Stimulated activated naive CD4-positive, alpha-beta T cell treated with Interleukin-2 at 50 U/mL for 16 hours (primary cell): ENCODE data around the gene TLL1.

Experiments used
- DNase-seq: peaks from one replicate; lab custom pipeline; 2025; lab: John Stamatoyannopoulos, UW

TLL1 gene

DNA sequence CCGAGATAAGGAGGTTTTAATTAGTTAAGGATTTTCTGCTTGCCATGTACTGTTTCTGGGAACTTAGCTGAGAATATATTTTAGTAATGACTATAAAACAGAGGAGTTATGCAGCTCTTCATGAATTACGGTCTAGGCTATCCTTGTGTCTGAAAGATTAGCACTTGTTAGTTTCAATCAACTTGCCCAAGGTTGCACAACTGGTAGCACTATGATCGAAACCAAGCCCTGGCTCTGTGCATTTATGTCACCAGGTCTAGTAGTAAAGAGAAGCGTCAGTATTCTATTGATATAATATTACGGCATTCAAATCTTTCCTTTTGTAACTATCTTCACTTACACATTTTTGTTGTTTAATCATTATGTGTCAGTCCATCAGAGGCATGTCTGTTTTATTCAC is 176.0 kb downstream of the TLL1 start:
- DNase-seq = no peak

GRCh38 chr4:166064721-166065120 is 191.7 kb downstream of the TLL1 start:
- no peak for DNase-seq

DNA sequence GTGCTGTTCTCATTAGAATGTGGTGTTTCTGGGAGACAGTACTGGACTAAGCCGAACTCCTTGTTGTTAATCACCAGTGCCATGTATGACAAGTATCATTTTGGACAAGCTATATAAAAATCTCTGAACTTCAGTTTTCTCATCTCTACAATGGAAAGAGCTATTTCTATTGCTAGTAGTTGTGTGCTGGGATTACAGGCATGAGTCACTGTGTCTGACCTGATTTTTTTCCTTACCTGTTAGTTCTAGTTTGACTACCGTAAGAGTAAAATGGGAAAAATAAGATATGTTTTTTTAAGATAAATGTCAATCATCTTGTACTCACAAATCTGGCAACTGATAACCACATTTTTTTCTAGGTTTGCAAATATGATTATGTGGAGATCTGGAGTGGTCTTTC is 192.3 kb downstream of the TLL1 start:
- no peak for DNase-seq

- no peak for DNase-seq
Measured at GRCh38 chr4:166066936-166067335, 193.9 kb downstream of the TLL1 start.

GRCh38 chr4:166067915-166068314 is 194.9 kb downstream of the TLL1 start:
- no peak for DNase-seq

GRCh38 chr4:166073783-166074182 is 200.7 kb downstream of the TLL1 start:
- DNase-seq = no peak

DNA sequence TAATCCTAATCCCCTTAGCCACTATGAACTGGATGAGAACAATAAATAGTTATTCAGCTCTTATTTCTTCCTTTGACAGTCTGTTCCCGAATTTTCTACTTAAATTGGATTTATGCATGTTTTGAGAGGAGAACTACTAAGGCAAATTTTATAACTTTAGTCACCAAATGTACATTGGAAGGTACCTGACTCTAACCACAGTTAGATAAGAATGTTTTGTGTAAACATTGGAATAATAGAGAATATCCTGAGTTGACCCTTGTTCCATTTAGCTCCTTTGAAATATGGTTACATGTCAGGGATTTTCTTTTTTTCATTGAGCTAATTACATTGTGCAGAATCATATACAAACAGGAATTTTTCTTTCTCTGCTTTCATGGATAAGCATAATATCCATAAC is 202.6 kb downstream of the TLL1 start:
- no peak for DNase-seq

- no peak for DNase-seq
Measured at GRCh38 chr4:166077782-166078181, 204.7 kb downstream of the TLL1 start.

DNA sequence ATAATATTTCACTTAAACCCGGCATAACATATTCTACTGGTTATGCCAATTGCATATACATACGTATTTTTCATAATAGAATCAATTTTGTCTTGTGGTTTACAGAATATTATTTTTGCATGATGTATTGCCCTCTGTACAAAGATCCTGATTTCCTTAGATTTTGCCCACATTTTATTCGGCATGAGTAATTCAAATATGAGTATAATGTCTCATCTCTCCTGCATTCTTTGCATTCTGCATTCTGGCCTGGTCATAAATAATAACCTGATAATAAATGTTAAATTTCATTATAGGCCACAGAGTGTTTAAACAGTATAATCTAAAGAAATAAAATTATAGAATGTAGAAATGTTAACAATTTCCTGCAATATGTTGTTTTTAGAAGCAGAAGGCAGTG is 205.3 kb downstream of the TLL1 start:
- no peak for DNase-seq

DNA sequence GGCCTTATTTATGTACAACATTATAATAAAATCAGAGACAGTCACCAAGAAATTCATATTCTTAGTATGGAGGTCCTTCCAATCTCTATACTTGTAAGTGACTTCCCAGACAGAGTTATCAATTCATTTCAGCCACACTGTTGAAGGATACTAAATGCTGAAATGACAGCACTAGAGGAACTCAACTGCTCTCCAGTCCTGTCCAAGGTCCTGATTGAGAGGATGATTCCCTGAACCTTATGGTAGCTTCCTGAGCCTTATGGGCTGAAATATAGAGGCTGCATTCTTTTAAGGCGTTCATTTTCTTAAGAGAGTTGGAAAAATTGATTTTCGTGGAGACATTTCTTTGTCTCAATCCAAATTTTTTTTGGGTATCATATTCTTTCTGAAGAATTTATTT is 205.9 kb downstream of the TLL1 start:
- no peak for DNase-seq

- DNase-seq = no peak
Measured at GRCh38 chr4:166087569-166087968, 214.5 kb downstream of the TLL1 start.

DNA sequence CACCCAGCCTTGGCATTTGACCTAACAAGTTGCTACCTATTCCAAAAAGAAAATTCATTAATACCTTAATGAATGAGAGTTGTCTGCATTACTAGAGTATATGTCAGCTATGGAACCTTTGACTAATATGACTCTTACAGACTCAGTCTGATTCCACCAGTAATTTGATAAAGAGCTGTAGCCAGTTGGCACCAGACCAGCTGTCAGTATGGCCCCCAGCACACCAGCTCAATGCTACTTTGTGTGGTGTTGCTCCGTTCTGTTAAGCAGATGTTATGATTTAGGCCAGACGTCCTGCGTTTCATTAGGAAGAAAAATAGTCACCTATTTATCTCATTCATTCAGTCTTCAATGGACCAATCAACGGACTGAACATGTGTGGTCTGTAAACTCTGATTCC is 215.5 kb downstream of the TLL1 start:
- no peak for DNase-seq

DNA sequence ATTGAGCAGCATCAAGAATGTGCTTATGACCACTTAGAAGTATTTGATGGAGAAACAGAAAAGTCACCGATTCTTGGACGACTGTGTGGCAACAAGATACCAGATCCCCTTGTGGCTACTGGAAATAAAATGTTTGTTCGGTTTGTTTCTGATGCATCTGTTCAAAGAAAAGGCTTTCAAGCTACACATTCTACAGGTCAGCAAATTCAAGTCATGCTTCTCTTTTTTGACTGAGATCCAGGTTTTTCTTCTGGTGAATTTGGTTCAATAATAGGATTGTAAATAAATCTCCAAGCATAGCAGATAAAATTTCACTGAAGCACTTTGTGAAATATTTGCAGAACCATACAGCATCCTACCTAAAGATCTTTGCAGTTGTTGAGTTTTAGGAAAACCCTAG is 218.1 kb downstream of the TLL1 start:
- DNase-seq = no peak

- no peak for DNase-seq
Measured at GRCh38 chr4:166091912-166092510, 219.0 kb downstream of the TLL1 start.

- no peak for DNase-seq
Measured at GRCh38 chr4:166092797-166093290, 219.8 kb downstream of the TLL1 start.

DNA sequence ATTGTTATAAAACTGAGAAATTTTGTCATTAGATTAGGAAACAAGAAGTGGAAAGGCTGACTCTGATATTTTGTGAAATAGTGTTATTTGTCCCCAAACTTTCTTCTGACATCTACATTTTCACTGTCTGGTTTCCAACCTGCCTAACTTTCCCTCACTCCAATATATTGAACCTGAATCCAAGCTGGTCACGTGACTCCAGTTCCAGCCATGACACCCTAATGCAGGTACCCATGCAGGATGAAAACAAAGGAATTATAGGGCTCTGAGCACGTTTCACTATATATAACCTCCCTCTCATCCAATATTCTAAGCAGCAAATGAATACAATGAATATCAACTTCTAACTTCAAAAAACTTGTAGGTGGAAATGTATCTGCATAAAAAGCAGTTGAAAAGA is 231.6 kb downstream of the TLL1 start:
- DNase-seq = no peak

DNA sequence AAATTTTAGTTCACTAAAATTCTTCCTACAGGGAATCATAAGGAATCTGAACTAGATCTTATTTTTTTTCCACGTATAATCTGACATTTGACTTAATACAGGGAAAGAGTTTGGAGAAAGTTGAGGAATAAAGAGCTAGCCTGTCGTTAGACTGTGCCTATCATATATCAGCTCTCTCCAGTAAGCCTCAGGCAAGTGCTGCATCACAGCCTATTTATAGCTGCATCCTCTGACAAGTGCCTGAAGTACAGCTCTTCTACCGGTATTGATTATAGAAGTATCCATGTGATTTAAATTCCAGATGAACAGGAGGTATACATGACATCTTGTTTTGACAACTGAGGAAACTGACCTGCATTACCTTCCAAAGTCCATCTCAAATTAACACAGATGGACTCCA is 248.9 kb downstream of the TLL1 start:
- DNase-seq = no peak

DNA sequence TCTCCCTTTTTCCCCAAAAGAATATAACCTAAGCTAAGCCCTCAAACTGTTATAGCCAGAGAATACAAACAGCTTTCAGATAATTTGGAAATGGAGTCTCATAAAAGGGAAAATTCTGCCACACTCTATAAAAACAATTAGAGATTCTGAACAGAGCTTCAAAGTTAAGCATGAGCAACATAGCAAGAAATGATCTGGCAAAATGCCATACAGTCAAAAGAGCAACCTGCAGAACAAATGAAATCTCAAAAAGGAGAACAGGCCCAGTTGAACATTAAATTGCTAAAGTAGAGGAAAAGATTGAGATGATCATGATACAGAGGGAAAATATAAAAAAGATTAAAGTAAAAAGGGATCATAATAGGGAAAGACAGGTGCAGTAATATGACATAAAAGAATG is 250.5 kb downstream of the TLL1 start:
- no peak for DNase-seq

DNA sequence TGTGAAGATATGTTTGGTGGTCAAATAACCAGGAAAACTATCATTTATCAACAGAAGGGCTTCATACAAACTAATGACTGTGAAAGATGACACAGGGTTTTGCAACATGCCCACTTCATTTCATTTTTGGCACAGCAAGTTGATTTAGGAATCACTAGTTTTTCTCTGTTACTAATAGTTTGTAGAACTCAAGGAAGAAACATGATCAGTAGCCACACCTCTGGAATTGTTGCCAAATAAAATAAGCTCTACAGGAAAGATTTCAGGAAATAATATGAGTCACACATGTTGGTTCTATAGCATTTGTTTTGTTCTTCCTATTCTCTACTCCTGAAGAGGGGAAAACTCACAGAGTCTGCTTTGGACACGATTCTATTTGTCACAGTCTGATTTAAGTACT is 255.4 kb downstream of the TLL1 start:
- no peak for DNase-seq

DNA sequence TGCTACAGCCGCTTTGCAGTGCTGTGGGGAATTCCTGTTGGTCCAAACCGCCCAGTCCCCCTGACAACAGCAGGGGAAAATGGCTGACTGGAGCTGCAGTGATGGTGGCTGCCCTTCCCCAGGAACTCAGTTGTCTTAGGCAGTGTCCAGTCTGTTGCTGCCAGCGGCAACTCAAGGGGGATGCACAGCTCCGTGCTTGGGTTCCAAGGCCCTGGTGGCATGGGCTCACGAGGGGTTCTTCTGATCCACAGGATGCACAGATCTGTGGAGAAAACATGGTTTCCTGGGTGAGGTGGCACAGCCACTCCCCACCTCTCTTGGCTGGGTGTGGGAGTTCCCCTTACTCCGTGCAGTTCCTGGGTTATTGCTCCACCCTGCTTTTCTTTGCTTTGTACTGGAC is 261.2 kb downstream of the TLL1 start:
- DNase-seq = no peak

DNA sequence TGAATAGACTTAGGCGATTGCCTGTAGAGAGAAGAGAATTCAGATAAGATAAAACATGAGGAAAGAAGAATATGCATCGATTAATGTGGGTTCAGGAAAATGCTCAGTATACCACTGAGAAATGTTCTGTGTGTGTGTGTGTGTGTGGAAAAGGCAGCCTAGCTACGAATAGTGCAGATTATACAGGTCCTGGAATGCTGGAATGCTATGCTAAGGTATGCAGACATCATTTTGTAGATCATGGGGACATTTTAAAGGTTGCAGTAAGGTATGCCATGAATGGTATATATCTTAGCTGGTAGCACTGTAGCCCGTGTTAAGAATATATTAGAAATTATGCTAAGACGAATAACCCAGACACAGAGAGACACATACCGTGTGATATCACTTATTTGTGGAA is 267.9 kb downstream of the TLL1 start:
- no peak for DNase-seq

DNA sequence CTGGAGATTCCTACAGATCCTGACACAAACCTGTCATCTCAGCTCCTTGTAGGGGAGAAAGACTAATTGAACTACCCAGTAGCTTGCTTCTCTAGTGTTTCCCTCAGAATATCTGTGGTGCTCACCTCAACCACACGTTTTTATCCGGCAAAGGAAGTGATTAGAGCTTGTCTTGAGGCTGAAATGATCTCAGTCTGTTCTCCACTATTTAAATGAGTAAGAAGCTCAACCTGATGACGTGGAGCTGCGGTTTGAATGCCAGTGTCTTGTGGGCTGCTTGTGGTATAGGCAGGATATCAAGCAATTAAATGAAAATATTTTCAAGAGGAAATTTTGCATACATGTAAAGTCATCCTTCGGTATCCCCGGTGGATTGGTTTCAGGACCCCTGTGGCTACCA is 270.2 kb downstream of the TLL1 start:
- no peak for DNase-seq

GRCh38 chr4:166144607-166145006 is 271.6 kb downstream of the TLL1 start:
- DNase-seq = no peak

GRCh38 chr4:166146806-166147540 is 273.9 kb downstream of the TLL1 start:
- DNase-seq = no peak
